ENCODE measurements around the gene RMND5A. TPM values are rescaled to one million over a fixed set of nuclear protein-coding genes. Genes with fewer than 3 reads are reported as not detected.

Gene RMND5A
- total RNA-seq, 1 experiment from 2014 or later = 41.0 TPM

GRCh38 chr2:86788881-86789686 is 69.0 kb downstream of the RMND5A start:
- BruUV-seq (replicated peaks) = no TSS peak
- POLR2A ChIA-PET = no interaction called here
- H3K4me3 Mint-ChIP-seq (ENCODE audit: unreplicated experiment) = no peak overlapping the region

GRCh38 chr2:86789687-86790133 is 69.6 kb downstream of the RMND5A start:
- Mint-ChIP-seq H3K27ac (ENCODE audit: low read depth, unreplicated experiment) (no peak overlapping the region), H3K27me3 (ENCODE audit: insufficient read depth, unreplicated experiment) (peaks cover 21% of the 10 kb centered on the region), H3K4me1 (ENCODE audit: insufficient read depth, unreplicated experiment) (no peaks in the 10 kb centered on the region), H3K4me3 (ENCODE audit: unreplicated experiment) (no peak overlapping the region), H3K9me3 (ENCODE audit: unreplicated experiment) (no peaks in the 10 kb centered on the region), H3K36me3 (ENCODE audit: insufficient read depth, unreplicated experiment) (no peaks in the 10 kb centered on the region)
- CTCF ChIA-PET = no interaction called here
- POLR2A ChIA-PET = no interaction called here
- DNase-seq (ENCODE audit: unreplicated experiment) = no peak
- intact Hi-C loops (cut with micrococcal nuclease) = no loop called here
- no peak for TF ChIP-seq CTCF (IDR thresholded peaks at IDR 0.05; ENCODE audit: unreplicated experiment)
- no TSS peak for BruUV-seq (replicated peaks)

More at GRCh38 chr2:86788881-86789686, 69.0 kb downstream of the RMND5A start:
- Mint-ChIP-seq H3K36me3 (ENCODE audit: insufficient read depth, unreplicated experiment) (no peaks in the 10 kb centered on the region), H3K27ac (ENCODE audit: low read depth, unreplicated experiment) (no peak overlapping the region), H3K27me3 (ENCODE audit: insufficient read depth, unreplicated experiment) (peaks cover 21% of the 10 kb centered on the region), H3K4me1 (ENCODE audit: insufficient read depth, unreplicated experiment) (no peaks in the 10 kb centered on the region), H3K9me3 (ENCODE audit: unreplicated experiment) (no peaks in the 10 kb centered on the region)
- no peak for TF ChIP-seq CTCF (IDR thresholded peaks at IDR 0.05; ENCODE audit: unreplicated experiment)
- no peak for DNase-seq (ENCODE audit: unreplicated experiment)
- intact Hi-C loops (cut with micrococcal nuclease) = no loop called here
- CTCF ChIA-PET = no interaction called here

GRCh38 chr2:86790134-86790675 is 70.1 kb downstream of the RMND5A start:
- intact Hi-C loops (cut with micrococcal nuclease) = no loop called here
- POLR2A ChIA-PET = no interaction called here
- Mint-ChIP-seq H3K27ac (ENCODE audit: low read depth, unreplicated experiment) (no peak overlapping the region), H3K27me3 (ENCODE audit: insufficient read depth, unreplicated experiment) (peaks cover 21% of the 10 kb centered on the region), H3K36me3 (ENCODE audit: insufficient read depth, unreplicated experiment) (no peaks in the 10 kb centered on the region), H3K9me3 (ENCODE audit: unreplicated experiment) (peaks cover 5% of the 10 kb centered on the region), H3K4me1 (ENCODE audit: insufficient read depth, unreplicated experiment) (no peaks in the 10 kb centered on the region), H3K4me3 (ENCODE audit: unreplicated experiment) (no peak overlapping the region)
- CTCF ChIA-PET = no interaction called here
- TF ChIP-seq CTCF (IDR thresholded peaks at IDR 0.05; ENCODE audit: unreplicated experiment) = no peak
- BruUV-seq (replicated peaks) = no TSS peak
- no peak for DNase-seq (ENCODE audit: unreplicated experiment)

- BruUV-seq (replicated peaks) = no TSS peak
- Mint-ChIP-seq H3K4me1 (ENCODE audit: insufficient read depth, unreplicated experiment) (no peaks in the 10 kb centered on the region), H3K9me3 (ENCODE audit: unreplicated experiment) (peaks cover 12% of the 10 kb centered on the region), H3K27ac (ENCODE audit: low read depth, unreplicated experiment) (no peak within 1 kb of the TSS), H3K27me3 (ENCODE audit: insufficient read depth, unreplicated experiment) (peaks cover 21% of the 10 kb centered on the region), H3K4me3 (ENCODE audit: unreplicated experiment) (no peak within 1 kb of the TSS), H3K36me3 (ENCODE audit: insufficient read depth, unreplicated experiment) (no peaks in the 10 kb centered on the region)
- ChIA-PET CTCF (no interaction called here), POLR2A (no interaction called here)
- TF ChIP-seq CTCF (IDR thresholded peaks at IDR 0.05; ENCODE audit: unreplicated experiment) = no peak
- intact Hi-C loops (cut with micrococcal nuclease) = no loop called here
- DNase-seq (ENCODE audit: unreplicated experiment) = no peak
These were observed 70.8 kb downstream of the RMND5A start, which contains the start of gene CD8A for GRCh38 chr2:86790676-86791572. CD8A (minus strand) TSS chr2:86790913; CDS start chr2:86790825, 88 bp downstream.
